NCI-H526 (cell line): ENCODE results near the gene NDUFAF3.
"Not testable (repeated sequence)": the region's sequence is repeated elsewhere in the genome, so short reads cannot be mapped to it uniquely, and the experiment has no call there.

Source experiments
- DNase-seq, 2 experiments: peaks; one replicate each; lab custom pipeline; 2025; lab: John Stamatoyannopoulos, UW

NDUFAF3 gene

GRCh38 chr3:48999085-48999858 is 22.6 kb upstream of the NDUFAF3 start:
- no peak for DNase-seq

- DNase-seq: no peak
Measured at GRCh38 chr3:49001155-49001554, 20.8 kb upstream of the NDUFAF3 start.

DNA sequence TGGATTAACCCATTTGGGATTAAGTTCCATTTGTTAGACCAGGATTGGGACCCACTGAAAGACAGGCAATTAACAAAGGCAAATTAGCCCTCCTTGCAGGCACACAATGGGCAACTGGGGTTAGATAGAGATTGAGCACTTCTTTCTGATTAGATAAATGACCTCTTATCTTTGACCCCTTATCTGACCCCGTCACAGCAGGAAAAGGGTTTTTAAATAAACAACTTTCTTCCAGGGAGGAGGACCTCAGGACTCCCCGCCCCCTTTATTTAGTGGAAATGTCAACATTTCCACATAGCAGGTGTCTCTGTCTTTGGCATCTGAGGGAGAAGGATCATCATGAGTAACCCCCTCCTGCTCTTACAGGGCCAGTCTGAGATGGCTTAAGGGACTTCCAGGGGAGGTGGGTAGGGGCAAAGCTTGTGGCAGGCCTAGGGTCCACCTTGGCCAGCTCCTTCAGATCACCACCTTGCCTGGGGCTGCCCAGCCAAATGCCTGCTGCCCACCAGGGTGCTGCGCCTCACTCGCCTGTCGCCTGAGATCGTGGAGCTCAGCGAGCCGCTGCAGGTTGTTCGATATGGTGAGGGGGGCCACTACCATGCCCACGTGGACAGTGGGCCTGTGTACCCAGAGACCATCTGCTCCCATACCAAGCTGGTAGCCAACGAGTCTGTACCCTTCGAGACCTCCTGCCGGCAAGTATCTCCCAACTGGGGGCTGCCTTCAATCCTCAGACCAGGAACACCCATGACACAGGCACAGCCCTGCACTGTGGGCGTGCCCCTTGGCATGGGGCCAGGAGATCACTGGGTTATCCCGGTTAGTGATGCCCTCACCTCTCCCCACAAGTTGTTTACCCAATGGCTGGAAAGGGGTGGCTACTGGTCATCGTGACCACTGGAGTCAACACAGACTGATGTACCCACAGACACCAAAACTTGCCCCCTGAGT is 17.3 kb upstream of the NDUFAF3 start:
- DNase-seq: no peak

DNA sequence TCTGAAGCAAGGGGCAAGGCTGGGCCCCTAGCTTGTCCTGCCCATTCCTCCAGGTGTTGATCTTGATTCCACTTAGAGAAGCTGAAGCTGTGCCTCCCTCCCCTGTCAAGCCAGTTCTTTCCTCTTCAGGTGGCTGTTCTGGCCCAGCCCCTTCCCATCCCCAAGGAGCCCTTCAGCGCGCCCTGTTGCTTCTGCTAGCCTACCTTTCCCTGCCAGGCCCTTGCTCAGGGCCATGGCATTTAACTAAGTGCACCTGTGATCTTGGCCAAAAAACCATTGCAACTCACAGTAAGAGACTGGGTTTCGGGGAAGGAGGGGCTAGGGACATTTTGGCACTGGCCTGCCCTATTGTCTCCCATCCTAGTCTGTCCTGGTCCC is 16.6 kb upstream of the NDUFAF3 start:
- DNase-seq: no peak

GRCh38 chr3:49005998-49006397 is 15.9 kb upstream of the NDUFAF3 start:
- no peak for DNase-seq

DNA sequence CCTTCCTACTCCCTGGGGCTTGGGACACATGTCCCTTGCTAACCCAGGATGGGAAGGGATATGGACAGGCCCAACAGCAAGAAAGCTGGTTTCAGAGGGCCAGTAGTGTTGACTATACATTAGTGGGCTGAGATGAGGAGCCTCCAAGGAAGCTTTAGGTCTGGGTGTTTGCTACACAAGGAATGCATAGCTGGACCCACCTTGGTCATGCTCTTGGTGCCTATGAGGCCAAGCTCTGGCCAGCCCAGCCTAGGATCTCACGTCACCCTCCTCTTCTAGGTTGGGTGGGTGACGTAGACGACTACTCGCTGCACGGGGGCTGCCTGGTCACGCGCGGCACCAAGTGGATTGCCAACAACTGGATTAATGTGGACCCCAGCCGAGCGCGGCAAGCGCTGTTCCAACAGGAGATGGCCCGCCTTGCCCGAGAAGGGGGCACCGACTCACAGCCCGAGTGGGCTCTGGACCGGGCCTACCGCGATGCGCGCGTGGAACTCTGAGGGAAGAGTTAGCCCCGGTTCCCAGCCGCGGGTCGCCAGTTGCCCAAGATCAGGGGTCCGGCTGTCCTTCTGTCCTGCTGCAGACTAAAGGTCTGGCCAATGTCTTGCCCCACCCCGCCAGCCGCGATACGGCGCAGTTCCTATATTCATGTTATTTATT is 15.4 kb upstream of the NDUFAF3 start:
- peak in 1 of 2 experiments; percentile 42 for DNase-seq

DNA sequence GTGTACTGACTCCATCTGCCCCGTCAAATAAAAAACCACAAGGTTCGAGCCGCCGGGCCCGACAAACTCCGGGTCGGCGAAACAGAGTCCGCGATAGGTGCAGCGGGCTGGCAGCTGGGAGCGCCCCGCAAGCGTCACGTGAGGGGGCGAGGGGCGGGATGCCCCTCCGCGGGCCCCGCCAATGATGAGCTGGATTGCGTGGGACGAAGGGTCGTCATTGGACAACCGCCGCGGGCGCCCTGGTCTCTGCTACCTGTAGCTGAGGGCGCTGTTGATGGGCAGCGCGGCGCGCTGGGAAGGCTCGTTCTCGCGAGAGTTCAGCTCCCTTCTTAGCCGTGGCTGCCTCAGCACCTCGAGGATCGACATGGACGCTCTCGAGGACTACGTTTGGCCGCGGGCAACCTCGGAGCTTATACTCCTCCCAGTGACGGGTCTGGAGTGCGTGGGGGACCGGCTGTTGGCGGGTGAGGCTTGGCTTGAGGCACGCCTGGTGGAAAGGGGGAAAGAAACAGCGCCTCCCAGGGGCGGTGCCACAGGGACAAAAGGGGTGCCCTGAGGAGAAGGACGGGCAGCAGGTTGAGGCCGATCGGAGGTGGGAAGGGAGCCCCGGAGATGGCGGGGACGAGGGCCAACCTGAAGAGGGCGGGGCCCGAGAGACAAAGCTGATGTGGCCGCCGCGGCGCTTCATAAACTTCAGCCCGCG is 14.7 kb upstream of the NDUFAF3 start, which contains the start of gene WDR6:
TSS of gene WDR6 (plus strand) at position 324 of the 703 bp plus-strand sequence. CDS start at position 365, 41 bp downstream.
- DNase-seq: peak; percentile 94 to 98

GRCh38 chr3:49007771-49008528 is 14.0 kb upstream of the NDUFAF3 start:
- peak; percentile 26 to 87 for DNase-seq

GRCh38 chr3:49008627-49009026 is 13.3 kb upstream of the NDUFAF3 start:
- DNase-seq: not testable (repeated sequence)

- DNase-seq: no peak
Measured at GRCh38 chr3:49009396-49009795, 12.5 kb upstream of the NDUFAF3 start.

GRCh38 chr3:49012441-49013017 is 9.4 kb upstream of the NDUFAF3 start:
- no peak for DNase-seq

- DNase-seq: no peak
Measured at GRCh38 chr3:49013113-49013737, 8.7 kb upstream of the NDUFAF3 start.

DNA sequence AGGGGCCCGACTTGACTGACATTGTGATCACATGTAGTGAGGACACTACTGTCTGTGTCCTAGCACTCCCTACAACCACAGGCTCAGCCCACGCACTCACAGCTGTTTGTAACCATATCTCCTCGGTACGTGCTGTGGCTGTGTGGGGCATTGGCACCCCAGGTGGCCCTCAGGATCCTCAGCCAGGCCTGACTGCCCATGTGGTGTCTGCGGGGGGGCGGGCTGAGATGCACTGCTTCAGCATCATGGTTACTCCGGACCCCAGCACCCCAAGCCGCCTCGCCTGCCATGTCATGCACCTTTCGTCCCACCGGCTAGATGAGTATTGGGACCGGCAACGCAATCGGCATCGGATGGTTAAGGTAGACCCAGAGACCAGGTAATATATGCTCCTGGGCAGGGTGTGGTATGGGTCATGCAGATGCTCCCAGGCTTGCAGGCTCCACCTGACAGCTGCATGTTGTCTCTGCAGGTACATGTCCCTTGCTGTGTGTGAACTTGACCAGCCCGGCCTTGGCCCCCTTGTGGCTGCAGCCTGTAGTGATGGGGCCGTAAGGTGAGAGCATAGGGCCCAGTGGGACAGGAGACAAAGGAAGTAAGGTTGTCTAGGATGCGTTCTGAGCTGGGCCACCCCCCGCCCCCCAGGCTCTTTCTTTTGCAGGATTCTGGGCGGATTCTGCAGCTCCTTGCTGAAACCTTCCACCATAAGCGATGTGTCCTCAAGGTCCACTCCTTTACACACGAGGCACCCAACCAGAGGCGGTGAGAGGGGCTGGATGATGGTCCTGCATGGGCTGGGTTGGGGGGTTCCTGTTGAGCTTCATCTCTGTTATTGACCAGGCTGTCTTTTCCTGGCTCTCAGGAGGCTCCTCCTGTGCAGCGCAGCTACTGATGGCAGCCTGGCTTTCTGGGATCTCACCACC is 7.9 kb upstream of the NDUFAF3 start:
- DNase-seq: peak; percentile 52 to 77

- DNase-seq: no peak
Measured at GRCh38 chr3:49015072-49015471, 6.8 kb upstream of the NDUFAF3 start.

GRCh38 chr3:49015765-49016164 is 6.2 kb upstream of the NDUFAF3 start:
- DNase-seq: no peak

GRCh38 chr3:49016414-49017228 is 5.3 kb upstream of the NDUFAF3 start:
- peak in 1 of 2 experiments; percentile 13 for DNase-seq

DNA sequence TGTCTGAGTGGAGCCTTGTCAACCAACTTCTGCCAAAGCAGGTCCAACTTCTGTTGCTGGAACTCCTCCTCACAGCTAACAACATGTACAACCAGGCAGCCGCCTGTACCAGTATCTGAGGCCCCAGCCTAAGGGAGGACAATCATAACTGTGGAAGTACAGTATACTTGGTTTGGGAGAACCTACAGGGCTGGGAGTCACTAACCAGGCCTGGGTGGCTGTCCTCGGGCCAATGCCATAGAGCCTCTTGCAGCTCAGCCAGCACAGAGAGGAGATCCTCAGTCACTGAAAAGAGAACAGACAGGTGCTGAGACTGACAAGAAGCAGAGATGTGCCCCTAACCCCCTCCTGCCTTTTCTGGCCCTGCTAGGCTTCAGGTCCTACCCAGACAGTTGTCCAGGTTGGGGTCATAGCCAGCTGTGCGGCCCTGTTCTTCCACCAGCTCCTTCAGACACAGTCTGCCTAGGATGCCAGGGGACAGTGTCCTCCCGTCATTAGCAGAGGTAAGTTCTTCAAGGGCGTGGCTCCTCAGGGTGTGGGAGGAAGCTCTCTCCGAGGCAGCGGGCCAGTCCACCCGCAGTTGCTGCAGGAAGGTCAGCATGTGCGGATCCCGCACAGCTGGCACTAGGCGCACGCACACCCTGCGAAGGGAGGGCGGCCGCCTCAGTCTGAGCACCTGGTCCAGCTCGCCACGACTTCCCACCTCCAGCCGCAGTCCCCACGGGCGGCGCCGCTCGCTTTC is 4.5 kb upstream of the NDUFAF3 start:
- peak in 1 of 2 experiments; percentile 27 for DNase-seq
